Measurements from ENCODE around the gene FBXW8.

GRCh38 chr12:116890330-116890729, 20.4 kb upstream of the FBXW8 start:
- TF ChIP-seq CTCF (conservative IDR thresholded peaks at IDR 0.05), result no peak
- no peak for TF ChIP-seq ZFX (IDR thresholded peaks at IDR 0.05)
